Measurements from ENCODE around the gene TMTC1. TPM values are rescaled to one million over a fixed set of nuclear protein-coding genes. Genes with fewer than 3 reads are reported as not detected.

The TMTC1 gene
- total RNA-seq, 4 donors from 2014 or later, result 84.0 to 177 (median 105) TPM

GRCh38 chr12:29518407-29518806 lies 265.3 kb downstream of the TMTC1 start:
- peaks cover 17 to 69% (median 40%) of the 10 kb centered on the region in 4 donors for H3K36me3 ChIP-seq
- H3K27ac ChIP-seq (replicated peaks in 1 of 4), result no peak overlapping the region
- no peaks in the 10 kb centered on the region for H3K9me3 ChIP-seq
- DNase-seq (ENCODE audit: extremely low spot score), result no peak
- WGBS, result 90% methylated on average over 2 of the region's 2 CpGs
- no peak for TF ChIP-seq CTCF (IDR thresholded peaks at IDR 0.05)
- no peak for TF ChIP-seq EP300 (IDR thresholded peaks at IDR 0.05)
- TF ChIP-seq POLR2AphosphoS5 (IDR thresholded peaks at IDR 0.05), result no peak
- no peak for TF ChIP-seq POLR2A (IDR thresholded peaks at IDR 0.05; ENCODE audit: low read depth)
- intact Hi-C loops (cut with DNase I), result no loop called here
- H3K27me3 ChIP-seq, result no peaks in the 10 kb centered on the region
- H3K4me1 ChIP-seq, result no peaks in the 10 kb centered on the region
- no peak overlapping the region for H3K4me3 ChIP-seq

GRCh38 chr12:29517264-29517663 lies 266.5 kb downstream of the TMTC1 start:
- WGBS, result 91% methylated on average over 7 of the region's 7 CpGs
- no peaks in the 10 kb centered on the region for H3K4me1 ChIP-seq
- no peak for DNase-seq (ENCODE audit: extremely low spot score)
- peaks cover 17 to 80% (median 45%) of the 10 kb centered on the region in 4 donors for H3K36me3 ChIP-seq
- intact Hi-C loops (cut with DNase I), result no loop called here
- H3K27ac ChIP-seq (replicated peaks in 1 of 4), result no peak overlapping the region
- no peaks in the 10 kb centered on the region for H3K27me3 ChIP-seq
- TF ChIP-seq POLR2AphosphoS5 (IDR thresholded peaks at IDR 0.05), result no peak
- no peak for TF ChIP-seq EP300 (IDR thresholded peaks at IDR 0.05)
- TF ChIP-seq CTCF (IDR thresholded peaks at IDR 0.05), result no peak
- no peak for TF ChIP-seq POLR2A (IDR thresholded peaks at IDR 0.05; ENCODE audit: low read depth)
- H3K4me3 ChIP-seq, result no peak overlapping the region
- no peaks in the 10 kb centered on the region for H3K9me3 ChIP-seq

- 77% methylated on average over 2 of the region's 2 CpGs for WGBS
- H3K36me3 ChIP-seq, result peaks cover 17 to 88% (median 49%) of the 10 kb centered on the region in 4 donors
- intact Hi-C loops (cut with DNase I), result no loop called here
- H3K4me1 ChIP-seq, result no peaks in the 10 kb centered on the region
- H3K9me3 ChIP-seq, result no peaks in the 10 kb centered on the region
- DNase-seq (ENCODE audit: extremely low spot score), result no peak
- no peaks in the 10 kb centered on the region for H3K27me3 ChIP-seq
- no peak overlapping the region for H3K4me3 ChIP-seq
- TF ChIP-seq EP300 (IDR thresholded peaks at IDR 0.05) (no peak), POLR2AphosphoS5 (IDR thresholded peaks at IDR 0.05) (no peak)
- no peak overlapping the region for H3K27ac ChIP-seq (replicated peaks in 1 of 4)
Measured at GRCh38 chr12:29516431-29516875, 267.3 kb downstream of the TMTC1 start.

- intact Hi-C loops (cut with DNase I), result no loop called here
- Histone ChIP-seq H3K27me3 (no peaks in the 10 kb centered on the region), H3K36me3 (peaks cover 15 to 89% (median 47%) of the 10 kb centered on the region in 4 donors), H3K27ac (replicated peaks in 1 of 4) (no peak overlapping the region), H3K4me1 (no peaks in the 10 kb centered on the region), H3K4me3 (no peak overlapping the region), H3K9me3 (no peaks in the 10 kb centered on the region)
- WGBS, result 74% methylated on average over 6 of the region's 6 CpGs
- TF ChIP-seq CTCF (IDR thresholded peaks at IDR 0.05) (no peak), POLR2A (IDR thresholded peaks at IDR 0.05; ENCODE audit: low read depth) (no peak), POLR2AphosphoS5 (IDR thresholded peaks at IDR 0.05) (no peak), EP300 (IDR thresholded peaks at IDR 0.05) (no peak)
- DNase-seq (ENCODE audit: extremely low spot score), result no peak
Measured at GRCh38 chr12:29510591-29511185, 273.1 kb downstream of the TMTC1 start.

- H3K27ac ChIP-seq (replicated peaks in 1 of 4), result no peak overlapping the region
- TF ChIP-seq POLR2AphosphoS5 (IDR thresholded peaks at IDR 0.05) (no peak), POLR2A (IDR thresholded peaks at IDR 0.05; ENCODE audit: low read depth) (no peak), EP300 (IDR thresholded peaks at IDR 0.05) (no peak), CTCF (IDR thresholded peaks at IDR 0.05) (no peak)
- peaks cover 13 to 89% (median 39%) of the 10 kb centered on the region in 4 donors for H3K36me3 ChIP-seq
- WGBS, result 93% methylated on average over 1 of the region's 1 CpG
- DNase-seq (ENCODE audit: extremely low spot score), result no peak
- H3K9me3 ChIP-seq, result no peaks in the 10 kb centered on the region
- intact Hi-C loops (cut with DNase I), result no loop called here
- H3K4me1 ChIP-seq, result no peaks in the 10 kb centered on the region
- H3K27me3 ChIP-seq, result no peaks in the 10 kb centered on the region
- no peak overlapping the region for H3K4me3 ChIP-seq
Measured at GRCh38 chr12:29509503-29509902, 274.2 kb downstream of the TMTC1 start.
